ENCODE measurements around the gene FAM81B.
"Not testable (repeated sequence)": the region's sequence is repeated elsewhere in the genome, so short reads cannot be mapped to it uniquely, and the experiment has no call there.

Gene FAM81B

GRCh38 chr5:95379133-95379532 is 12.0 kb upstream of the FAM81B start:
- TF ChIP-seq CTCF (IDR thresholded peaks at IDR 0.05; ENCODE audit: low read depth, low read length): no peak
- Histone ChIP-seq H3K4me3 (ENCODE audit: low read depth, low read length) (no peak overlapping the region), H3K36me3 (no peaks in the 10 kb centered on the region), H3K27me3 (peaks cover 2% of the 10 kb centered on the region; the same call in 1 of the 2 replicates), H3K9me3 (no peaks in the 10 kb centered on the region), H3K4me1 (no peaks in the 10 kb centered on the region)
- no peak for DNase-seq

- H3K9me3 ChIP-seq: no peaks in the 10 kb centered on the region
- DNase-seq: no peak
- H3K4me3 ChIP-seq (ENCODE audit: low read depth, low read length): no peak overlapping the region
- H3K36me3 ChIP-seq: no peaks in the 10 kb centered on the region
- no peaks in the 10 kb centered on the region for H3K4me1 ChIP-seq
- no peak for TF ChIP-seq CTCF (IDR thresholded peaks at IDR 0.05; ENCODE audit: low read depth, low read length)
- H3K27me3 ChIP-seq: no peaks in the 10 kb centered on the region
These were observed 11.0 kb upstream of the FAM81B start for GRCh38 chr5:95380103-95380628.

DNA sequence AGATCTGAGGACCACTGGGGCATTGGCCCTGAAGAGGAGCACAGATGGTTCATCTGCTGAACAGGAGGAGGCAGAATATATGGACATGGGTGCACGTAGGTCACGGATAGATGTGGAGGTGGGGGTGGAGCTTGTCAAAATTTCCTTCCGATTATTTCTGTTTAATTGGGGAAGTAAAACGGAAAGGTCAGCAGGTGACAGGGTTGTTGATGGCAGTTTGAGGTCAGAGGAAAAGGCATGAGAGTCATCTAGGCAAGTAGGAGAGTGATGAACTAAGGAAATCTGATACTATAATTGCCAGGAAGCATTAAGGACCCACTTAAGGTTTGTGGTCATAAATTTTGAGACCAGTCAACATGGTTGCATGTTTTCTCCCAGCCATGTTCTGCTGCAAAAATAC is 8.4 kb upstream of the FAM81B start:
- Histone ChIP-seq H3K9me3 (no peaks in the 10 kb centered on the region), H3K4me1 (no peaks in the 10 kb centered on the region), H3K4me3 (ENCODE audit: low read depth, low read length) (no peak overlapping the region), H3K36me3 (no peaks in the 10 kb centered on the region), H3K27me3 (no peaks in the 10 kb centered on the region)
- TF ChIP-seq CTCF (IDR thresholded peaks at IDR 0.05; ENCODE audit: low read depth, low read length): no peak
- DNase-seq: no peak

- H3K36me3 ChIP-seq: no peaks in the 10 kb centered on the region
- no peak for TF ChIP-seq CTCF (IDR thresholded peaks at IDR 0.05; ENCODE audit: low read depth, low read length)
- peaks cover 3% of the 10 kb centered on the region; the same call in 1 of the 2 replicates for H3K27me3 ChIP-seq
- no peak for DNase-seq
- H3K4me3 ChIP-seq (ENCODE audit: low read depth, low read length): no peak overlapping the region
- no peaks in the 10 kb centered on the region for H3K9me3 ChIP-seq
- H3K4me1 ChIP-seq: no peaks in the 10 kb centered on the region
These were observed 6.5 kb upstream of the FAM81B start for GRCh38 chr5:95384485-95385213.

DNA sequence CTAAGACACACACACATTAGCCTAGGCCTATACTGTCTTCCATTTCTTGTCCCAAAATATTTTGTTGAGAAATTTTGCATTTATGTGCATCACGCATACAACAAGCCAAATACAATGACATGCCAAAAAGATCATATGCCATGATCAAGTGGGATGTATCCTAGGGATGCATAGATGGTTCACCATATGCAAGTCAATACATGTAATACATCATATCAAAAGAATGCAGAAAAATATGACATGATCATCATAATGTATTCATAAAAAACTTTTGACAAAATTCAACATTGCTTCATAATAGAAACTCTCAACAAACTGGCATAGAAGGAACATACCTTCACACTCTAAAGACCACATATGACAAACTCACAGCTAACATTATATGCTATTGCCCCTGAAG is 5.8 kb upstream of the FAM81B start:
- no peak for DNase-seq
- Histone ChIP-seq H3K9me3 (no peaks in the 10 kb centered on the region), H3K4me1 (no peaks in the 10 kb centered on the region), H3K27me3 (peaks cover 3% of the 10 kb centered on the region; the same call in 1 of the 2 replicates), H3K4me3 (ENCODE audit: low read depth, low read length) (no peak overlapping the region), H3K36me3 (no peaks in the 10 kb centered on the region)
- no peak for TF ChIP-seq CTCF (IDR thresholded peaks at IDR 0.05; ENCODE audit: low read depth, low read length)

GRCh38 chr5:95391965-95392364 is 799 bp downstream of the FAM81B start:
- not testable (repeated sequence) for H3K4me3 ChIP-seq (ENCODE audit: low read depth, low read length); H3K4me1 ChIP-seq; H3K36me3 ChIP-seq; DNase-seq; H3K9me3 ChIP-seq
- H3K27me3 ChIP-seq: peaks cover 19% of the 10 kb centered on the region
